Endothelial cell of umbilical vein (primary cell): ENCODE results near the gene KCNMA1. TPM values are rescaled to one million over a fixed set of nuclear protein-coding genes. Genes with fewer than 3 reads are reported as not detected.

Experiments
- BruUV-seq: library from RNA; stranded (reverse); fragments of 400-500 nt; replicated peaks from 2 replicates; lab custom pipeline; 2021; lab: Mats Ljungman, UMichigan
- CTCF ChIA-PET: fragments of 300-600, 350-600 bp; sonication (Branson Sonifier 250); formaldehyde crosslinking; loops from one replicate; lab custom pipeline; 2021; ENCODE audit warnings: antibody characterized with exemption, inconsistent platforms; lab: Charles Lee
- POLR2A ChIA-PET: fragments of 300-600, 350-600 bp; sonication (Branson Sonifier 250); formaldehyde crosslinking; loops from one replicate; lab custom pipeline; 2021; ENCODE audit warnings: antibody characterized with exemption, inconsistent platforms; lab: Charles Lee
- DNase-seq: peaks from one replicate; pipeline ENCODE4 v3.0.0-alpha.2; 2011; ENCODE audit warnings: low read depth, low spot score
- FAIRE-seq: peaks from 2 replicates; lab custom pipeline; 2011; peaks lifted over from hg19 to GRCh38; lab: Jason Lieb, UNC
- H2AFZ ChIP-seq: 2 replicates; pipeline ENCODE4 v1.6.0; 2012; ENCODE audit warnings: low read depth, low read length, control low read depth, inconsistent platforms
- H3K27ac ChIP-seq: 2 replicates; pipeline ENCODE4 v1.5.1; 2011; ENCODE audit warnings: low read depth, mild to moderate bottlenecking, control low read depth, low read length, moderate library complexity; ENCODE audit not compliant: insufficient read depth
- H3K27me3 ChIP-seq, 2 experiments: 2 replicates each; pipeline versions ENCODE4 v1.6.0 to v1.6.1; 2011; ENCODE audit warnings: low read length in 2 of 2, mixed read lengths in 1 of 2; ENCODE audit not compliant: control insufficient read depth in 2 of 2, insufficient read depth in 2 of 2
- H3K36me3 ChIP-seq, 2 experiments: 2 replicates in 1 of 2; 3 replicates in 1 of 2; pipeline ENCODE4 v1.5.1; 2011; ENCODE audit warnings: low read length in 2 of 2, mild to moderate bottlenecking in 1 of 2, moderate library complexity in 1 of 2; ENCODE audit not compliant: control insufficient read depth in 2 of 2, insufficient read depth in 2 of 2; ENCODE audit errors: extremely low read depth in 1 of 2
- H3K4me1 ChIP-seq: 3 replicates; pipeline ENCODE4 v1.5.1; 2011; ENCODE audit warnings: mild to moderate bottlenecking, low read length; ENCODE audit not compliant: control insufficient read depth, insufficient read depth; ENCODE audit errors: extremely low read depth
- H3K4me2 ChIP-seq: 2 replicates; pipeline ENCODE4 v1.6.1; 2011; ENCODE audit warnings: low read length, control low read depth, mixed read lengths; ENCODE audit not compliant: insufficient read depth
- H3K4me3 ChIP-seq, 3 experiments: fragments of 200-600 bp in 1 of 3; sonication (generic), shearing (Covaris generic) in 1 of 3; replicated peaks in 1 of 3; 2 replicates each; pipeline ENCODE4 v1.5.1; 2011 to 2016; ENCODE audit warnings: control low read depth in 3 of 3, low read length in 3 of 3, mild to moderate bottlenecking in 2 of 3, inconsistent platforms in 1 of 3, low read depth in 1 of 3, moderate library complexity in 1 of 3; ENCODE audit not compliant: insufficient read depth in 1 of 3
- H3K79me2 ChIP-seq: 2 replicates; pipeline ENCODE4 v1.6.0; 2012; ENCODE audit warnings: low read length, inconsistent platforms; ENCODE audit not compliant: control insufficient read depth, insufficient read depth
- H3K9ac ChIP-seq: replicated peaks from 2 replicates; pipeline ENCODE3; 2011; ENCODE audit warnings: low read length, control low read depth; ENCODE audit not compliant: insufficient read depth; ENCODE audit errors: extremely low read depth
- H3K9me1 ChIP-seq: replicated peaks from 3 replicates; pipeline ENCODE4 v1.6.0; 2011; ENCODE audit warnings: mild to moderate bottlenecking, low read length; ENCODE audit not compliant: control insufficient read depth, insufficient read depth; ENCODE audit errors: extremely low read depth
- H3K9me3 ChIP-seq: replicated peaks from 2 replicates; pipeline ENCODE4 v1.5.1; 2012; ENCODE audit warnings: low read length, inconsistent platforms; ENCODE audit not compliant: control insufficient read depth, insufficient read depth
- H4K20me1 ChIP-seq: replicated peaks from 2 replicates; pipeline ENCODE3; 2011; ENCODE audit warnings: mild to moderate bottlenecking, low read length; ENCODE audit not compliant: control insufficient read depth, insufficient read depth; ENCODE audit errors: extremely low read depth
- CTCF ChIP-seq, 2 donors: IDR thresholded peaks; 1 replicate in 1 of 2; 2 replicates in 1 of 2; pipeline ENCODE4 v1.5.1; 2011; ENCODE audit warnings: low read length in 2 of 2, mild to moderate bottlenecking in 2 of 2, moderate library complexity in 2 of 2, control low read depth in 1 of 2, inconsistent platforms in 1 of 2, low read depth in 1 of 2; ENCODE audit not compliant: insufficient read depth in 1 of 2; ENCODE audit errors: extremely low read depth in 1 of 2
- EZH2 ChIP-seq: IDR thresholded peaks from 2 replicates; pipeline ENCODE4 v1.6.1; 2012; ENCODE audit warnings: borderline replicate concordance, low read depth, mild to moderate bottlenecking, moderate library complexity, low read length, inconsistent platforms; ENCODE audit not compliant: severe bottlenecking
- FOS ChIP-seq: IDR thresholded peaks from 2 replicates; pipeline ENCODE4 v1.6.1; 2011; ENCODE audit warnings: mild to moderate bottlenecking, low read length, moderate library complexity, borderline replicate concordance; ENCODE audit not compliant: insufficient read depth
- GATA2 ChIP-seq: IDR thresholded peaks from 2 replicates; pipeline ENCODE4 v1.7.0; 2011; ENCODE audit warnings: low read depth, mild to moderate bottlenecking, moderate library complexity, mixed read lengths, low read length; ENCODE audit not compliant: insufficient read length, insufficient read depth
- JUN ChIP-seq: IDR thresholded peaks from 2 replicates; pipeline ENCODE4 v1.6.1; 2011; ENCODE audit warnings: borderline replicate concordance, low read depth; ENCODE audit not compliant: insufficient read length, insufficient read depth
- MAX ChIP-seq: IDR thresholded peaks from 2 replicates; pipeline ENCODE4 v1.6.1; 2011; ENCODE audit not compliant: insufficient read depth, insufficient read length
- MYC ChIP-seq: IDR thresholded peaks from one replicate; pipeline ENCODE4 v1.6.1; 2011; ENCODE audit warnings: mild to moderate bottlenecking, low read depth, low read length
- POLR2A ChIP-seq: IDR thresholded peaks from 2 replicates; pipeline ENCODE4 v1.6.1; 2012; ENCODE audit warnings: low read depth, mild to moderate bottlenecking, control low read depth, low read length
- POLR2AphosphoS5 ChIP-seq: IDR thresholded peaks from 2 replicates; pipeline ENCODE4 v1.6.1; 2012; ENCODE audit warnings: low read depth, mild to moderate bottlenecking, control low read depth, low read length, moderate library complexity; ENCODE audit not compliant: insufficient read depth
- dilution Hi-C: fragments of 300-500 bp; cut with MboI; formaldehyde crosslinking; loops from one replicate; pipeline ENCODE4 v1.15.0; 2019; ENCODE audit warnings: low sequenced_read_pairs; ENCODE audit not compliant: extremely low pct_ligation_motif_present
- intact Hi-C: fragments of 100-400 bp; cut with micrococcal nuclease; formaldehyde crosslinking; loops from one replicate; pipeline ENCODE4 v1.10.0; 2022
- polyA plus RNA-seq, 4 experiments: library from polyadenylated mRNA; depleted of rRNA in 3 of 4; stranded (reverse) in 3 of 4; unstranded in 1 of 4; fragments of >200 nt; gene quantifications; 2 replicates each; pipeline versions ENCODE4 v1.2.1 to v1.2.3, GENCODE V29; 2011 to 2012; ENCODE audit warnings: missing spikeins in 1 of 4
- total RNA-seq: library from RNA; stranded (reverse); gene quantifications from 2 replicates; pipeline ENCODE4 v1.2.3, GENCODE V29; 2021

Gene KCNMA1
- total and polyA plus RNA-seq, 2 donors (not counting 3 experiments of a cell fraction or from before 2014, with no cell fraction given) = 0.10 to 0.82 TPM

GRCh38 chr10:77159538-77160110 lies 478.0 kb downstream of the KCNMA1 start:
- ChIA-PET CTCF (interaction anchor here (1.0 to 1.1 kb wide), 2 partner anchors 22 to 597 kb away, joined by 3 read pairs; no protein-coding TSS in a partner anchor), POLR2A (no interaction called here)
- H3K9me3 ChIP-seq = no peaks in the 10 kb centered on the region
- intact Hi-C loops (no loop called here), dilution Hi-C loops (no loop called here)
- H3K9me1 ChIP-seq = no peaks in the 10 kb centered on the region
- H3K9ac ChIP-seq = no peak overlapping the region
- H4K20me1 ChIP-seq = no peaks in the 10 kb centered on the region
- H3K27ac ChIP-seq = peak overlapping the region; percentile 77
- DNase-seq (no peak), FAIRE-seq (no peak)
- H2AFZ ChIP-seq = no peak overlapping the region
- H3K27me3 ChIP-seq = no peaks in the 10 kb centered on the region
- H3K4me2 ChIP-seq = no peak overlapping the region
- no peaks in the 10 kb centered on the region for H3K36me3 ChIP-seq
- H3K4me1 ChIP-seq = peaks cover 50% of the 10 kb centered on the region
- no TSS peak for BruUV-seq
- H3K79me2 ChIP-seq = no peaks in the 10 kb centered on the region
- TF ChIP-seq GATA2 (no peak), POLR2AphosphoS5 (no peak), POLR2A (no peak), EZH2 (no peak), MYC (no peak)
- H3K4me3 ChIP-seq = no peak overlapping the region

- Histone ChIP-seq H3K27me3 (no peaks in the 10 kb centered on the region), H3K36me3 (no peaks in the 10 kb centered on the region), H3K27ac (no peak overlapping the region), H3K4me3 (no peak overlapping the region), H4K20me1 (no peaks in the 10 kb centered on the region), H3K4me1 (peaks cover 40% of the 10 kb centered on the region), H2AFZ (no peak overlapping the region), H3K4me2 (no peak overlapping the region), H3K79me2 (no peaks in the 10 kb centered on the region), H3K9me3 (no peaks in the 10 kb centered on the region), H3K9ac (no peak overlapping the region), H3K9me1 (no peaks in the 10 kb centered on the region)
- ChIA-PET CTCF (interaction anchor here (1.3 kb wide), 1 partner anchor 553 kb away, joined by 3 read pairs; no protein-coding TSS in a partner anchor), POLR2A (interaction anchor here (0.7 kb wide), 1 partner anchor 487 kb away, joined by 3 read pairs; no protein-coding TSS in a partner anchor)
- FAIRE-seq (no peak), DNase-seq (no peak)
- no TSS peak for BruUV-seq
- intact Hi-C loops (no loop called here), dilution Hi-C loops (no loop called here)
- no peak for TF ChIP-seq POLR2A
- no peak for TF ChIP-seq JUN
- no peak for TF ChIP-seq POLR2AphosphoS5
- TF ChIP-seq EZH2 = no peak
- no peak for TF ChIP-seq GATA2
- no peak for TF ChIP-seq MYC
- no peak for TF ChIP-seq MAX
- no peak for TF ChIP-seq CTCF (IDR thresholded peaks at IDR 0.05; ENCODE audit: extremely low read depth in 1 of 2, insufficient read depth in 1 of 2, low read depth in 1 of 2, low read length in 2 of 2)
- TF ChIP-seq FOS = no peak
Observed at GRCh38 chr10:77158666-77159065, 478.9 kb downstream of the KCNMA1 start.
